ENCODE measurements around the gene ALDH6A1.

The ALDH6A1 gene

GRCh38 chr14:74049876-74050495 is 34.3 kb downstream of the ALDH6A1 start:
- peak; percentile 46 for DNase-seq (ENCODE audit: low read depth)

- no peak for DNase-seq (ENCODE audit: low read depth)
Observed at GRCh38 chr14:74048281-74048680, 36.0 kb downstream of the ALDH6A1 start.

- no peak for DNase-seq (ENCODE audit: low read depth)
Observed at GRCh38 chr14:74045522-74045921, 38.7 kb downstream of the ALDH6A1 start.

- DNase-seq (ENCODE audit: low read depth) = no peak
Observed at GRCh38 chr14:74042296-74042695, 42.0 kb downstream of the ALDH6A1 start.

GRCh38 chr14:74038020-74038859 is 46.0 kb downstream of the ALDH6A1 start:
- DNase-seq (ENCODE audit: low read depth) = peak; percentile 64

DNA sequence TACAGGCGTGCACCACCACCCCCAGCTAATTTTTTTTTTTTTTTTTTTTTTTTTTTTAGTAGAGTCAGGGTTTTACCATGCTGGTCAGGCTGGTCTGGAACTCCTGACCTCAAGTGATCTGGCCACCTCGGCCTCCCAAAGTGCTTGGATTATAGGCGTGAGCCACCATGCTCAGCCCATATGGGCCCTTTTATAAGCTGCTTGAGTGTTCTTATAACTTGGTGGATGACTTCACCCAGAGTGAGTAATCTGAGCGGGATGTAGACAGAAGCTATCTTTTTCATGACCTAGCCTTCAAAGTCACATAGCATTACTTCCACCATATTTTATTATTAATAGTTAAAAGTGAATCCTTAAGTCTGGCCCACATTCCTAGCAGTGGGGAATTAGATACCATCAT is 48.7 kb downstream of the ALDH6A1 start:
- peak; percentile 83 for DNase-seq (ENCODE audit: low read depth)

GRCh38 chr14:74034572-74034971 is 49.7 kb downstream of the ALDH6A1 start:
- no peak for DNase-seq (ENCODE audit: low read depth)

DNA sequence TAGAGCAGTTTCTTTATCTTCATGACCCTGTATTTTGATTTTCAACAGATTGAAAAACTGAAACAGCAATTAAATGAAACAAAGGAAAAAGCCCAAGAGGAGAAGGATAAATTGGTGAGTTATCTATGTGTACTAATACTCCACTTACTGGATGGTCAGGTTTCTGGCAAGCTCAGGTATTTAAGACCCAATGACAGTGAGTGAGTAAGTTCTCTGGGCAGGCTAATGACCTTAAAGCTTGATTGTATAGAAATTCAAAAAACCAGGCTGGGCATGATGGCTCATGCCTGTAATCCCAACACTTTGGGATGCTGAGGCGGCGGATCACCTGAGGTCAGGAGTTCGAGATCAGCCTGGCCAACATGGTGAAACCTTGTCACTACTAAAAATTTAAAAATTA is 55.1 kb downstream of the ALDH6A1 start:
- DNase-seq (ENCODE audit: low read depth) = no peak

DNA sequence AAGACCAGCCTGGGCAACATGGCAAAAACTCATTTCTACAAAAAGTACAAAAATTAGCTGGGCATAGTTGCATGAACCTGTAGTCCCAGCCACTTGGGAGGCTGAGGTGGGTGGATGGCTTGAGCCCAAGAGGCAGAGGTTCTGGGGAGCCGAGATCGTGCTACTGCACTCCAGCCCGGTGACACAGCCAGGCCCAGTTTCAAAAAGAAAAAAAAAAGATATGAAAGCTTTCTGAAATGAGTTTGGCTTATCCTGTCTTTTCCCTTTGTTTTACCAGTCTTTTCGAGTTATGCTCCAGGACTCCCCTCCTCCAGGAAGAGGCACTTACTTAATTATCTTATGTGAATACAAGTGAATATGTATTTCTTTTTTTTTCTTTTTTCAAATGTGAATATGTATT is 61.9 kb downstream of the ALDH6A1 start:
- DNase-seq (ENCODE audit: low read depth) = no peak

DNA sequence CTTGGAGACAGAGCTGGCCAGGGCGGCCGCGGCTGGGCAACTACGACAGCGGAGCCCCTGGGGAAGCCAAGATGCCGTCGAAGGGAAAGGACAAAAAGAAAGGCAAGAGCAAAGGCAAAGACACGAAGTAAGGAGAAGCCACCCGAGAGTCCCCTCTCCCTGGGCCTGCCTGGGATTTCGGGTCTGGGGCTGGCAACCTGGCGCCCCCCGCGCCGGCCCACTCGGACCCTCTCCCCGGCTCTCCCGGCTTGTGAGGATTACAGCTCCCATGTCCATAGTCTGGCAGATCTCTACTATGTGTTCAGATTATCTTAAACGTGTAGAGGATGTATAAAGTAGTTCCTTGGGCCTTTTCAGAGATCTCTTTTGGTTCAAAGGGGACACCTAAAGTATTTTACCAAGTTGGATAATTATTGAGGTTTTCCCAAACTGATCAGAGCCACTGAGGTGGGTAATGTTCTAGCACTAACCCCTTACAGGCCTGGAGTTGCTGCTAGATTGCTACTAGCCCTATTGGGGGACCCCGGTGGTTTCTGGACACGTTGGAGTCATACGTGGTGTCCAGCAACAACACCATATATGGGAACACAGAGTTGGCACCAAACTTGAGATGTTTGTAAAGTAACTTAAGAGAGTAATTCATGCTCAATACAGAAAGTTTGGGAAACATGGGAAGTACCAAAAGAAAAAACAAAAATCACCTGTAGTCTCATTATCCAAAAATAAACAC is 64.7 kb downstream of the ALDH6A1 start:
- DNase-seq (ENCODE audit: low read depth) = peak; percentile 70

GRCh38 chr14:74018586-74019407 is 65.5 kb downstream of the ALDH6A1 start, which contains the start of the genes BBOF1 and ENTPD5:
Gene BBOF1 (plus strand): TSS chr14:74019349. CDS start chr14:74019479, 130 bp downstream.
Gene ENTPD5 (minus strand): TSS chr14:74019288. CDS start chr14:73988102, 31,186 bp downstream.
- peak; percentile 85 for DNase-seq (ENCODE audit: low read depth)

- DNase-seq (ENCODE audit: low read depth) = peak; percentile 76
Observed at GRCh38 chr14:74018174-74018585, 66.1 kb downstream of the ALDH6A1 start.

- DNase-seq (ENCODE audit: low read depth) = no peak
Observed at GRCh38 chr14:74015963-74016362, 68.3 kb downstream of the ALDH6A1 start.

GRCh38 chr14:74015176-74015575 is 69.1 kb downstream of the ALDH6A1 start:
- DNase-seq (ENCODE audit: low read depth) = no peak

DNA sequence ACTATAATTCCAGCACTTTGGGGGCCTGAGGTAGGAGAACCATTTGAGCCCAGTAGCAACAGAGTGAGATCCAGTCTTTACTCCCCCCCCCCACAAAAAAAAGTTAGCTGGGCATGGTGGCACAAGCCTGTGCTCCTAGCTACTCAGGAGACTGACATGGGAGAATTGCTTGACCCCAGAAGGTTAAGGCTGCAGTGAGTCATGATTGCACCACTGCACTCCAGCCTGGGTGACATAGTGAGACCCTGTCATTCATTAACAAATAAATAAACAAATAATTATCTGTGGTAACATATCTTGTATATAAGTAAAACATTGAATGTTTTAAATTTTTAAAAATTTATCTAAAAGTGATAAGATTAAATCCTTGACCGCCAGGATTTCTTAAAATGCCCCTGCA is 70.0 kb downstream of the ALDH6A1 start:
- peak; percentile 8 for DNase-seq (ENCODE audit: low read depth)

DNA sequence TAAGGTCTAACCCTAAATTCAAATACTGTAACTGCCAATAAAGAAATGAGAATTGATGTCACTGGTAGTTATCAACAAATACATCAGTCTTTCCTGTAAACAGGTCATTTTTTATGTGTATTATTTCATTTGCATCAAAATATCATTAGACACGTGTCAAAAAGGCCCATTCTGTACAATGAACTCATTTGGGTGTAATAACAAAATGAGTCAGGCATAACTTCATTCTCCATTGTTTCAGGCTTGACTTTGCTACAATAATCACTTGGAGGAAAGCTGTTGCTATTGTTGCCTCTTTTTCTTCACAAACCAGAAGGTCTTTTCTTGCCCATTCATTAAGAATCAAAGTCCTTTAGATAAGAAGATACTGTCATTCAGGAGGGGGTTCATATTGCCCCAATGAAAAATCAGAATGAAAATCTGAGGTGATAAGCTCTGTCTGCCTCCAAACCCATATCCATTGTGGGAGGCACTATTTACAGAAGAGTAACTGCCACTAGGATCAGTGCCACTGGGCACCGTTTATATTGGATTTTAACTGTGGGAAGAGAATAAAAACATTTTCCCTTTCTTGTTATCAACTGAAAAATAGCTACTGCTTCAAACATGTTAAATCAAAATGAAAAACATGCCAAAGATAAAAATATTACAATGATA is 75.3 kb downstream of the ALDH6A1 start:
- DNase-seq (ENCODE audit: low read depth) = no peak

Data from iris pigment epithelial cell (primary cell).